SK-N-SH treated with all-trans-retinoic acid at 6 μM for 48 hours (cell line): ENCODE measurements around the gene SLC30A3.

Experiments
- ARNTL ChIP-seq: fragments of 450-650 bp; formaldehyde crosslinking; IDR thresholded peaks from 2 replicates; pipeline ENCODE4 v1.5.0; 2020; ENCODE audit warnings: low read depth, mild to moderate bottlenecking, moderate library complexity, borderline replicate concordance
- TOX ChIP-seq: fragments of 250-450 bp; sonication (Bioruptor Pico); IDR thresholded peaks from 2 replicates; pipeline ENCODE4 v1.8.0; 2021; ENCODE audit warnings: mild to moderate bottlenecking, moderate library complexity, borderline replicate concordance
- ZFP30 ChIP-seq: fragments of 450-650 bp; formaldehyde crosslinking; IDR thresholded peaks from 2 replicates; pipeline ENCODE4 v1.5.0; 2022; ENCODE audit warnings: mild to moderate bottlenecking, moderate library complexity
- ZNF565 ChIP-seq: fragments of 450-650 bp; formaldehyde crosslinking; conservative IDR thresholded peaks from 2 replicates; pipeline ENCODE4 v1.5.0; 2020; ENCODE audit warnings: low read depth, mild to moderate bottlenecking, moderate library complexity
- TF ChIP-seq, protein P1 (sequence below): fragments of 250-450 bp; sonication (Bioruptor Pico); IDR thresholded peaks from 2 replicates; pipeline ENCODE4 v1.8.0; 2020; ENCODE audit warnings: mild to moderate bottlenecking, moderate library complexity, borderline replicate concordance

DNA sequence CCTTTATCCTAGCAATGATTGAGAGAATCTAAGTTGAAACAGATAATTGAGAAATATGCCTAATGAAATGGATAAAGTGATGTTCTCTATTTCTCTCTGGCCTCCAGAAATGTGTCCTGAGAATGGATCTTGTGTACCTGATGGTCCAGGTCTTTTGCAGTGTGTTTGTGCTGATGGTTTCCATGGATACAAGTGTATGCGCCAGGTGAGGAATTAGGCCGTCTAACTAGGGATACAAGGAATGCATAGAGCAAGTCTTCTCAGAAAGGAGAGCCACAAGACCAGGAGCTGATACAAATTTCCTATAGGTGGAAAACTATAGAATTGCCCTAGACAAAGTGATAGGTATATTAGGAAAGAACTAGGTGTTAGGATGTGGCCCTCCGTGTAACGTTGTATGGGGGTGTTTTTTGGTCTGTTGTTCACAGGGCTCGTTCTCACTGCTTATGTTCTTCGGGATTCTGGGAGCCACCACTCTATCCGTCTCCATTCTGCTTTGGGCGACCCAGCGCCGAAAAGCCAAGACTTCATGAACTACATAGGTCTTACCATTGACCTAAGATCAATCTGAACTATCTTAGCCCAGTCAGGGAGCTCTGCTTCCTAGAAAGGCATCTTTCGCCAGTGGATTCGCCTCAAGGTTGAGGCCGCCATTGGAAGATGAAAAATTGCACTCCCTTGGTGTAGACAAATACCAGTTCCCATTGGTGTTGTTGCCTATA, 46.3 kb downstream of the SLC30A3 start:
- TF ChIP-seq, protein P1, sequence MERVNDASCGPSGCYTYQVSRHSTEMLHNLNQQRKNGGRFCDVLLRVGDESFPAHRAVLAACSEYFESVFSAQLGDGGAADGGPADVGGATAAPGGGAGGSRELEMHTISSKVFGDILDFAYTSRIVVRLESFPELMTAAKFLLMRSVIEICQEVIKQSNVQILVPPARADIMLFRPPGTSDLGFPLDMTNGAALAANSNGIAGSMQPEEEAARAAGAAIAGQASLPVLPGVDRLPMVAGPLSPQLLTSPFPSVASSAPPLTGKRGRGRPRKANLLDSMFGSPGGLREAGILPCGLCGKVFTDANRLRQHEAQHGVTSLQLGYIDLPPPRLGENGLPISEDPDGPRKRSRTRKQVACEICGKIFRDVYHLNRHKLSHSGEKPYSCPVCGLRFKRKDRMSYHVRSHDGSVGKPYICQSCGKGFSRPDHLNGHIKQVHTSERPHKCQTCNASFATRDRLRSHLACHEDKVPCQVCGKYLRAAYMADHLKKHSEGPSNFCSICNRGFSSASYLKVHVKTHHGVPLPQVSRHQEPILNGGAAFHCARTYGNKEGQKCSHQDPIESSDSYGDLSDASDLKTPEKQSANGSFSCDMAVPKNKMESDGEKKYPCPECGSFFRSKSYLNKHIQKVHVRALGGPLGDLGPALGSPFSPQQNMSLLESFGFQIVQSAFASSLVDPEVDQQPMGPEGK (CRISPR knock-in tag), result no peak
- TF ChIP-seq ZFP30 (CRISPR knock-in tag), result no peak
- TF ChIP-seq ZNF565 (CRISPR knock-in tag), result no peak
- no peak for TF ChIP-seq TOX (CRISPR knock-in tag)
- no peak for TF ChIP-seq ARNTL (CRISPR knock-in tag)
